GM21367 (cell line): Measurements from ENCODE around the gene ARHGAP4.

Experiments
- ATAC-seq: cut with Tn5 transposase; IDR thresholded peaks from one replicate; pipeline ENCODE4 v1.9.1; 2021; ENCODE audit not compliant: unreplicated experiment

ARHGAP4 gene

GRCh38 chrX:153928846-153929245, 2.8 kb upstream of the ARHGAP4 start:
- ATAC-seq, result no peak

- peak; percentile 66 for ATAC-seq
Measured at GRCh38 chrX:153927922-153928760, 2.1 kb upstream of the ARHGAP4 start.

- no peak for ATAC-seq
Measured at GRCh38 chrX:153927672-153927921, 1.5 kb upstream of the ARHGAP4 start.

GRCh38 chrX:153926858-153927671, 1.0 kb upstream of the ARHGAP4 start:
- ATAC-seq, result peak; percentile 34

DNA sequence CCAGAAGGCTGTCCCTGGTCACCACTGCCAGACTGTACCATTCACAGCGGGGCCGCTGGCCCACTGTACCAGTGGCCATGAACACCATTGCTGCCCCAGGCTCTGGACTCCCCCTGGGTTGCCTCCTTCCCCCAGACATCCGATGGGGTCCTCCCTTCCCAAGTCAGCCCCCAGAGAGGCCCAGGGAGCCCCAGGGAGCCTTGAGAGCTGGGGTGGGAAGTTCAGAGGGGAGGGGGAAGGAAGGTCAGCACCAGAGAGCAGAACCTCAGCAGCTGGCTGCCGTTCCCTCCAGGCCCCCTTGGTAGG, 441 bp upstream of the ARHGAP4 start:
- no peak for ATAC-seq

DNA sequence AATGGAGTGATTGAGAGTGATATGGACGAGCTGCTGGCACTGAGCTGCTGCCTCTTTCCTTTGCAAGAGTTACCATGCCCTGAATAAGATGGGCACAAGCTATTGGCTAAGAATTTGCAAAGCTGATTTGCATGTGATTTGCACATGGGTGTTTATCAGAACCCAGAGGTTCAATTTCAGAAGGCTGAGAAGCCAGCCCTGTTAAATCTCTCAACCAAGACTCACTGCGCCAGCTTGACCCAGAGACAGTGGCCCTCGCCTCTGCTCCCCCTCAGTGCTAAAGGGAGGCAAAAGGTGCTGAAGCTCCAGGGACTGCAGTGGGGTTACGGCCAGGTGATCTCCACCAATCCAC, 701 bp downstream of the ARHGAP4 start:
- no peak for ATAC-seq

- ATAC-seq, result no peak
Measured at GRCh38 chrX:153924149-153924861, 1.8 kb downstream of the ARHGAP4 start.

DNA sequence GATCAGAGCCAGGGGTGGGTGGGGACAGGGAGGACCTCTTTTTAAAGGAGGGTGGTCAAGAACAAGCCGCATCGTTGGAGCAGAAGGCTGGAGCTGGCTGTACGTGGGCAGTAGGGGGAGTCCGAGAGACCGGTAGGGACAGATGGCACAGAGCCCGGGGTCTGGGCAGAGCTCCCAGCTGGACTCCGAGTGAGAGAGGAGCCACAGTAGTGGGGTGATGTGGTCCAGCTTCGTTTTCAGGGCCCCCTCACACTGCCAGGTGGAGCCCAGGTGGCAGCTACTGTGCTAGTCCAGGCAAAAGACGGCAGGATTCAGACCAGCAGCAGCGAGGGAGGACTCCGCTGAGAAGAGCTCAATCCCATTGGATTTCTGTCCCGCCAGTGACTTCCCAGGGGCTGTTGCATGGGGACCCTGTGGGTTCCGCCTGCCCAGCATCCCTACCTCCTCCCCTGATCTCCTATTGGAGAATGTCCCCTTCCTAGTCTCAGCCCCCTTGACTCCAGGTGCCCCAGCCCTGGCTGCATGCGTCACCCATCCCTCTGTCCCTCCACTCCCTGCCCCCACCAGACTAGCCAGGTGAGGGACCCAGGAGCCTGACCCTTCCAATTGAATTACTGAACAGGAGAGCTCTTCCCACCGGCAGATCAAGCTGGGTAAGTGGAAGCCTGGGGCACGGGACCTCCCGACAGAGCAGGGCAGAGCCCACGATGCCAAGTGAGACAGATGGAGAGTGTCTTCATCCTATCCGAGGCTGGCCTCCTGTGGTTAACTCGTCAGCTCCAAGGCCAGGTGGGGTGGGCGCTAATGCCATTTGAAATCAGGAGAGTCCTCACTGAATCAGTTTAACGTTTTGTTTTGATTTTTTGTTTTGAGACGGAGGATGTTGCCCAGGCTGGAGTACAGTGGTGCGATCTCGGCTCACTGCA, 2.9 kb downstream of the ARHGAP4 start:
- no peak for ATAC-seq

GRCh38 chrX:153921511-153922446, 4.3 kb downstream of the ARHGAP4 start:
- no peak for ATAC-seq

DNA sequence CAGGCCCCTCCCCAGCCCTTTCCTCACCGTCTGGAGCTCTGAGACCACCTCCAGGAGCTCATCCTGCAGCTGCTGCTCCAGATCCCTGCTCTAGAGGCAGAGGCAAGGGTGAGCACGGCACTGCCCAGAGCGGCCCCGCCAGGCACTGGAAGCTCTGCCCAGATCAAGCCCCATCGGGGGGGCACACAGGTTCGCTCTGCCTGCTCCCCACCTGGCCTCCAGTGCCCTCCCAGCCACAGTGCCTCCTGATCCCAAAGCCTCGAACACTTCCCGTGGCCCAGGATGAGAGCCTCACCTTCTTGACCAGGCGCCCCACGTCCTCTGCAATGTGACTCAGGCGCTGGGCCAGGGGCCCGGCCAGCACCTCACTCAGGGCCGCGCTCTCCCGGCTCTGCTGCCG, 5.0 kb downstream of the ARHGAP4 start:
- no peak for ATAC-seq

DNA sequence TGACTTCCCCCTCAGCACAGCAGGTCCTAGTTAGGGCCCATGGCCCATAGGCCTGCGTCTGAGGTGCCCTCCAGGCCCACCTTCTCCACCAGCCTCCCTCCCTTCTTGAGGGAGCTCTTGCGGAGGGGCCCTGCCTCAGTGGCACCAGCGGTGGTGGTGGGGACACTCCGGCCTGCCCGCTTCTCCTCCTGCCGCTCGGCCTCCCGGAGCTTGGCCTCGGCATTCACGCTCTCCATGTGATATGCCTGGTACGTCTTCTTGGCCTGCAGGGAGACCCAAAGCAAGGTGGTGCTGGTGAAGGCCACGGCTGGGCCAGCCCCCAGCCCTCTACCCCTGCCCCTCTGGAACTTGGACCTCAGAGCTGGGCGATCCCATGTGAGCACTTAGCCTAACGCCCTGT, 5.5 kb downstream of the ARHGAP4 start:
- ATAC-seq, result no peak

- no peak for ATAC-seq
Measured at GRCh38 chrX:153919281-153919680, 6.8 kb downstream of the ARHGAP4 start.

- ATAC-seq, result no peak
Measured at GRCh38 chrX:153917869-153918268, 8.2 kb downstream of the ARHGAP4 start.

- ATAC-seq, result no peak
Measured at GRCh38 chrX:153913701-153914100, 12.4 kb downstream of the ARHGAP4 start.

GRCh38 chrX:153913211-153913610, 12.9 kb downstream of the ARHGAP4 start:
- no peak for ATAC-seq

- ATAC-seq, result no peak
Measured at GRCh38 chrX:153911798-153912197, 14.3 kb downstream of the ARHGAP4 start.

- no peak for ATAC-seq
Measured at GRCh38 chrX:153910446-153910845, 15.6 kb downstream of the ARHGAP4 start.

GRCh38 chrX:153909980-153910360, 16.1 kb downstream of the ARHGAP4 start:
- ATAC-seq, result no peak

GRCh38 chrX:153909024-153909979, 16.8 kb downstream of the ARHGAP4 start:
- ATAC-seq, result no peak
